IMR-90 (cell line): ENCODE results near the gene USO1. TPM values are rescaled to one million over a fixed set of nuclear protein-coding genes. Genes with fewer than 3 reads are reported as not detected.

Source experiments
- ATAC-seq: fragments of 200-7000 bp; cut with Tn5 transposase; 2 replicates; pipeline ENCODE4 v1.9.1; 2020; ENCODE audit warnings: low read depth, mild to moderate bottlenecking, moderate library complexity
- BruUV-seq: library from RNA; stranded (reverse); fragments of 400-500 nt; replicated peaks from 2 replicates; lab custom pipeline; 2021; lab: Mats Ljungman, UMichigan
- CTCF ChIA-PET: fragments of 300-600 bp; formaldehyde crosslinking; extraction: SDS; loops from one replicate; lab custom pipeline; 2021; ENCODE audit warnings: antibody characterized with exemption; lab: Yijun Ruan, JAX
- POLR2A ChIA-PET: fragments of 300-600 bp; sonication (Branson Sonifier 250); formaldehyde crosslinking; loops from one replicate; lab custom pipeline; 2022; ENCODE audit warnings: antibody characterized with exemption; ENCODE audit not compliant: unreplicated experiment; lab: Charles Lee
- DNase-seq: peaks from one replicate; pipeline ENCODE4 v3.0.0; 2013
- H2AFZ ChIP-seq: replicated peaks from 2 replicates; pipeline ENCODE3; 2013; ENCODE audit warnings: low read length, mild to moderate bottlenecking; ENCODE audit not compliant: poor library complexity
- H2AK5ac ChIP-seq: 2 replicates; pipeline ENCODE4 v1.6.1; 2013; ENCODE audit warnings: low read depth, low read length, inconsistent platforms
- H2AK9ac ChIP-seq: replicated peaks from 2 replicates; pipeline ENCODE3; 2013; ENCODE audit warnings: mild to moderate bottlenecking, low read depth, low read length, moderate library complexity; ENCODE audit not compliant: poor library complexity
- H2BK120ac ChIP-seq: 2 replicates; pipeline ENCODE4 v1.6.1; 2013; ENCODE audit warnings: low read depth, low read length, inconsistent platforms
- H2BK15ac ChIP-seq: 3 replicates; pipeline ENCODE4 v1.6.1; 2013; ENCODE audit warnings: low read depth, low read length, inconsistent platforms
- H2BK20ac ChIP-seq: 2 replicates; pipeline ENCODE4 v1.6.1; 2013; ENCODE audit warnings: low read depth, mild to moderate bottlenecking, inconsistent platforms, low read length, moderate library complexity
- H2BK5ac ChIP-seq: 2 replicates; pipeline ENCODE4 v1.6.1; 2013; ENCODE audit warnings: mild to moderate bottlenecking, low read depth, low read length, inconsistent platforms; ENCODE audit not compliant: poor library complexity, severe bottlenecking
- H3K14ac ChIP-seq: replicated peaks from 2 replicates; pipeline ENCODE4 v1.6.1; 2013; ENCODE audit warnings: low read depth, low read length, inconsistent platforms
- H3K18ac ChIP-seq: 2 replicates; pipeline ENCODE4 v1.6.1; 2013; ENCODE audit warnings: low read depth, low read length, control low read depth
- H3K23ac ChIP-seq: 2 replicates; pipeline ENCODE4 v1.6.1; 2013; ENCODE audit warnings: low read depth, low read length, inconsistent platforms
- H3K27ac ChIP-seq: 2 replicates; pipeline ENCODE4 v1.5.1; 2013; ENCODE audit warnings: mild to moderate bottlenecking, control low read depth, low read length; ENCODE audit not compliant: insufficient read depth
- H3K27me3 ChIP-seq: 2 replicates; pipeline ENCODE4 v1.6.1; 2013; ENCODE audit warnings: low read length; ENCODE audit not compliant: control insufficient read depth, insufficient read depth
- H3K36me3 ChIP-seq: 2 replicates; pipeline ENCODE4 v1.6.1; 2013; ENCODE audit warnings: low read length, mixed read lengths; ENCODE audit not compliant: control insufficient read depth, insufficient read depth
- H3K4ac ChIP-seq: 2 replicates; pipeline ENCODE4 v1.6.1; 2013; ENCODE audit warnings: low read depth, low read length, inconsistent platforms
- H3K4me1 ChIP-seq: 2 replicates; pipeline ENCODE4 v1.6.1; 2013; ENCODE audit warnings: low read length, mixed read lengths; ENCODE audit not compliant: control insufficient read depth, insufficient read depth
- H3K4me2 ChIP-seq: 2 replicates; pipeline ENCODE4 v1.6.1; 2013; ENCODE audit warnings: low read depth, mild to moderate bottlenecking, control low read depth, low read length, moderate library complexity
- H3K4me3 ChIP-seq: 2 replicates; pipeline ENCODE4 v1.5.1; 2013; ENCODE audit warnings: low read depth, mild to moderate bottlenecking, control low read depth, low read length, moderate library complexity; ENCODE audit not compliant: insufficient read depth
- H3K56ac ChIP-seq: 2 replicates; pipeline ENCODE4 v1.6.1; 2013; ENCODE audit warnings: low read length, inconsistent platforms; ENCODE audit not compliant: insufficient read depth; ENCODE audit errors: extremely low read depth
- H3K79me1 ChIP-seq, 2 experiments: 2 replicates each; pipeline ENCODE4 v1.6.1; 2013; ENCODE audit warnings: low read length in 2 of 2, inconsistent platforms in 1 of 2, low read depth in 1 of 2
- H3K9ac ChIP-seq: 2 replicates; pipeline ENCODE4 v1.6.1; 2013; ENCODE audit warnings: low read depth, low read length, control low read depth
- H3K9me1 ChIP-seq: 2 replicates; pipeline ENCODE4 v1.6.1; 2013; ENCODE audit warnings: low read length, inconsistent platforms; ENCODE audit not compliant: insufficient read depth
- H3K9me3 ChIP-seq: 2 replicates; pipeline ENCODE4 v1.6.1; 2013; ENCODE audit warnings: low read length; ENCODE audit not compliant: control insufficient read depth, insufficient read depth
- H4K20me1 ChIP-seq: 2 replicates; pipeline ENCODE4 v1.6.1; 2013; ENCODE audit warnings: low read length, inconsistent platforms; ENCODE audit not compliant: insufficient read depth
- H4K5ac ChIP-seq: 2 replicates; pipeline ENCODE4 v1.6.1; 2013; ENCODE audit warnings: mild to moderate bottlenecking, low read depth, low read length, control low read depth
- H4K8ac ChIP-seq, 2 experiments: 2 replicates each; pipeline ENCODE4 v1.6.1; 2013; ENCODE audit warnings: low read depth in 2 of 2, low read length in 2 of 2, control low read depth in 1 of 2, inconsistent platforms in 1 of 2
- H4K91ac ChIP-seq: 2 replicates; pipeline ENCODE4 v1.6.1; 2013; ENCODE audit warnings: low read depth, low read length, inconsistent platforms; ENCODE audit not compliant: insufficient read depth
- BHLHE40 ChIP-seq: fragments of 150-350 bp; IDR thresholded peaks from 2 replicates; pipeline ENCODE4 v1.6.1; 2016; ENCODE audit warnings: mild to moderate bottlenecking, low read depth, low read length
- CEBPB ChIP-seq: IDR thresholded peaks from 2 replicates; pipeline ENCODE4 v1.6.1; 2012; ENCODE audit warnings: low read depth, low read length, improper control_type of control experiment
- CHD1 ChIP-seq: IDR thresholded peaks from 2 replicates; pipeline ENCODE4 v1.6.1; 2012; ENCODE audit warnings: low read depth, low read length, improper control_type of control experiment
- FOS ChIP-seq: fragments of 150-350 bp; IDR thresholded peaks from 2 replicates; pipeline ENCODE4 v1.6.1; 2016; ENCODE audit warnings: low read depth, low read length
- MAFK ChIP-seq: IDR thresholded peaks from 2 replicates; pipeline ENCODE4 v1.6.1; 2012; ENCODE audit warnings: low read depth, low read length, improper control_type of control experiment
- MAZ ChIP-seq: IDR thresholded peaks from 2 replicates; pipeline ENCODE4 v1.6.1; 2012; ENCODE audit warnings: low read depth, mild to moderate bottlenecking, low read length, improper control_type of control experiment, moderate library complexity, borderline replicate concordance
- MXI1 ChIP-seq: IDR thresholded peaks from 2 replicates; pipeline ENCODE4 v1.6.1; 2012; ENCODE audit warnings: low read depth, mild to moderate bottlenecking, low read length, moderate library complexity, borderline replicate concordance
- NFE2L2 ChIP-seq: fragments of 150-350 bp; IDR thresholded peaks from 2 replicates; pipeline ENCODE4 v1.6.1; 2016; ENCODE audit warnings: low read depth, mild to moderate bottlenecking, low read length
- POLR2A ChIP-seq: IDR thresholded peaks from 2 replicates; pipeline ENCODE4 v1.6.1; 2012; ENCODE audit warnings: mild to moderate bottlenecking, low read depth, low read length
- RAD21 ChIP-seq: IDR thresholded peaks from 2 replicates; pipeline ENCODE4 v1.6.1; 2012; ENCODE audit warnings: low read length, improper control_type of control experiment
- RCOR1 ChIP-seq: IDR thresholded peaks from 2 replicates; pipeline ENCODE4 v1.6.1; 2012; ENCODE audit warnings: mild to moderate bottlenecking, low read length, improper control_type of control experiment; ENCODE audit not compliant: insufficient replicate concordance
- RFX5 ChIP-seq: IDR thresholded peaks from 2 replicates; pipeline ENCODE4 v1.8.0; 2012; ENCODE audit warnings: low read depth, mild to moderate bottlenecking, low read length, moderate library complexity
- SMC3 ChIP-seq: fragments of 150-350 bp; IDR thresholded peaks from 2 replicates; pipeline ENCODE4 v1.6.1; 2016; ENCODE audit warnings: low read depth, mild to moderate bottlenecking, antibody characterized with exemption, low read length, moderate library complexity
- WGBS, 2 experiments: methylation state at CpG; one replicate each; pipeline versions ENCODE4 v1.1.5 to v1.1.7; 2013; ENCODE audit warnings: missing lambda C conversion rate in 2 of 2; ENCODE audit not compliant: insufficient read length in 1 of 2; ENCODE audit errors: extremely low coverage in 2 of 2; 5-methylcytosine and 5-hydroxymethylcytosine counted together
- dilution Hi-C: fragments of 300-500 bp; cut with HindIII; formaldehyde crosslinking; loops from one replicate; pipeline ENCODE4 v1.14.3; 2018; ENCODE audit warnings: low sequenced_read_pairs; ENCODE audit not compliant: unreplicated experiment
- in situ Hi-C: fragments of 300-500 bp; cut with MboI; formaldehyde crosslinking; loops from 3 replicates; pipeline ENCODE4 v1.14.3; 2019; ENCODE audit warnings: low sequenced_read_pairs, inconsistent platforms, mixed read lengths
- intact Hi-C: fragments of 100-400 bp; cut with micrococcal nuclease; formaldehyde crosslinking; loops from 2 replicates; pipeline ENCODE4 v1.10.0; 2022
- polyA plus RNA-seq, 3 experiments: library from polyadenylated mRNA; depleted of rRNA; stranded (reverse); fragments of >200 nt; gene quantifications; 2 replicates each; pipeline ENCODE4 v1.2.3, GENCODE V29; 2012; ENCODE audit warnings: low replicate concordance in 1 of 3
- total RNA-seq: library from RNA; depleted of rRNA; stranded (reverse); fragments of >200 nt; gene quantifications from 2 replicates; pipeline ENCODE4 v1.2.3, GENCODE V29; 2012
- TF ChIP-seq, protein P1 (sequence below): fragments of 150-350 bp; IDR thresholded peaks from 2 replicates; pipeline ENCODE4 v1.6.1; 2017; ENCODE audit warnings: mild to moderate bottlenecking, antibody characterized with exemption, low read length, low read depth
- TF ChIP-seq, protein P2 (sequence below): fragments of 150-350 bp; IDR thresholded peaks from 2 replicates; pipeline ENCODE4 v1.6.1; 2016; ENCODE audit warnings: low read depth, mild to moderate bottlenecking, low read length, moderate library complexity, borderline replicate concordance

Gene USO1
- total and polyA plus RNA-seq, 2 of the 4 experiments (the other 2 are of a cell fraction), result 63.7 to 121 TPM

DNA sequence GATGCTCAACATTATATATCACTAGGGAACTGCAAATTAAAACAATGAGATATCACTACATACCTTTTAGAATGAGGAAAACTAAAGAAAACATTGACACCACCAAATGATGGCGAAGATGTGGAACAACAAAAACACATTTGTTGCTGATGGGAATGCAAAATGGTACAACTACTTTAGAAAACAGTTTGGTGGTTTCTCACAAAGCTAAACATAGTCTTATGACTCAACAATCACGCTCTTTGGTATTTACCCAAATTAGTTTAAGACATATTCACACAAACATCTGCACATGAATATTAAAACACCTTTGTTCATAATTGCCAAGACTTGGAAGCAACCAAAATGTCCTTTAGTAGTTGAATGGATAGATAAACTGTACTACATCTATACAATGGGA is 53.2 kb downstream of the USO1 start:
- Histone ChIP-seq H3K56ac (no peak overlapping the region), H3K4me2 (no peak overlapping the region), H3K79me1 (peaks cover 2 to 27% of the 10 kb centered on the region in 2 experiments; a peak in 3 of 4 replicates), H4K5ac (no peak overlapping the region), H2BK5ac (no peak overlapping the region), H3K36me3 (peaks cover 27% of the 10 kb centered on the region), H3K4ac (no peak overlapping the region), H3K9ac (no peak overlapping the region), H3K9me1 (peaks cover 3% of the 10 kb centered on the region; the same call in 1 of the 2 replicates), H4K20me1 (no peaks in the 10 kb centered on the region; the same call in 1 of the 2 replicates), H3K14ac (no peak overlapping the region), H3K9me3 (peaks cover 2% of the 10 kb centered on the region; the same call in 1 of the 2 replicates), H2BK20ac (no peak overlapping the region), H3K27ac (no peak overlapping the region), H3K27me3 (no peaks in the 10 kb centered on the region), H2BK15ac (no peak overlapping the region), H3K4me1 (peaks cover 4% of the 10 kb centered on the region; the same call in 1 of the 2 replicates), H2BK120ac (no peak overlapping the region), H3K23ac (no peak overlapping the region), H4K8ac (no peak overlapping the region), H2AK9ac (no peak overlapping the region), H3K4me3 (no peak overlapping the region), H3K18ac (no peak overlapping the region), H4K91ac (no peak overlapping the region), H2AK5ac (no peak overlapping the region), H2AFZ (no peak overlapping the region)
- DNase-seq, result no peak
- BruUV-seq, result no TSS peak
- dilution Hi-C loops, result no loop called here
- intact Hi-C loops, result no loop called here
- WGBS, 2 experiments, result no CpG with 5 or more reads among the region's 2 CpGs
- ChIA-PET CTCF (no interaction called here), POLR2A (no interaction called here)
- TF ChIP-seq RAD21, result no peak
- TF ChIP-seq POLR2A, result no peak
- no peak for TF ChIP-seq RCOR1
- no peak for TF ChIP-seq FOS
- TF ChIP-seq BHLHE40, result no peak
- TF ChIP-seq RFX5, result no peak
- no peak for TF ChIP-seq SMC3
- TF ChIP-seq MXI1, result no peak
- TF ChIP-seq, protein P1, sequence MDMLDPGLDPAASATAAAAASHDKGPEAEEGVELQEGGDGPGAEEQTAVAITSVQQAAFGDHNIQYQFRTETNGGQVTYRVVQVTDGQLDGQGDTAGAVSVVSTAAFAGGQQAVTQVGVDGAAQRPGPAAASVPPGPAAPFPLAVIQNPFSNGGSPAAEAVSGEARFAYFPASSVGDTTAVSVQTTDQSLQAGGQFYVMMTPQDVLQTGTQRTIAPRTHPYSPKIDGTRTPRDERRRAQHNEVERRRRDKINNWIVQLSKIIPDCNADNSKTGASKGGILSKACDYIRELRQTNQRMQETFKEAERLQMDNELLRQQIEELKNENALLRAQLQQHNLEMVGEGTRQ, result no peak
- TF ChIP-seq, protein P2, sequence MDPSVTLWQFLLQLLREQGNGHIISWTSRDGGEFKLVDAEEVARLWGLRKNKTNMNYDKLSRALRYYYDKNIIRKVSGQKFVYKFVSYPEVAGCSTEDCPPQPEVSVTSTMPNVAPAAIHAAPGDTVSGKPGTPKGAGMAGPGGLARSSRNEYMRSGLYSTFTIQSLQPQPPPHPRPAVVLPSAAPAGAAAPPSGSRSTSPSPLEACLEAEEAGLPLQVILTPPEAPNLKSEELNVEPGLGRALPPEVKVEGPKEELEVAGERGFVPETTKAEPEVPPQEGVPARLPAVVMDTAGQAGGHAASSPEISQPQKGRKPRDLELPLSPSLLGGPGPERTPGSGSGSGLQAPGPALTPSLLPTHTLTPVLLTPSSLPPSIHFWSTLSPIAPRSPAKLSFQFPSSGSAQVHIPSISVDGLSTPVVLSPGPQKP, result no peak
- TF ChIP-seq NFE2L2, result no peak
- TF ChIP-seq MAFK, result no peak
- no peak for TF ChIP-seq CEBPB
- TF ChIP-seq MAZ, result no peak
- no peak for TF ChIP-seq CHD1
- in situ Hi-C loops, result loop anchor here (25.0 kb wide), 1 partner anchor 185 kb away; no protein-coding TSS in a partner anchor
- no peak for ATAC-seq
